H9 (cell line): ENCODE data around the gene STK10. TPM values are rescaled to one million over a fixed set of nuclear protein-coding genes. Genes with fewer than 3 reads are reported as not detected.

Source experiments
- DNase-seq: peaks from one replicate; pipeline ENCODE4 v3.0.0-alpha.2; 2017
- H2AFZ ChIP-seq: one replicate; pipeline ENCODE4 v1.6.1; 2013; ENCODE audit warnings: mild to moderate bottlenecking, low read length, control low read depth, moderate library complexity
- H2AK5ac ChIP-seq: 2 replicates; pipeline ENCODE4 v1.6.1; 2013; ENCODE audit warnings: low read length, control low read depth, mixed read lengths; ENCODE audit not compliant: insufficient read length
- H2BK120ac ChIP-seq: one replicate; pipeline ENCODE4 v1.6.1; 2013; ENCODE audit warnings: low read depth, mild to moderate bottlenecking, low read length, control low read depth, inconsistent platforms; ENCODE audit not compliant: poor library complexity, severe bottlenecking
- H2BK12ac ChIP-seq: 2 replicates; pipeline ENCODE4 v1.6.1; 2013; ENCODE audit warnings: low read length, control low read depth, mixed read lengths, low read depth; ENCODE audit not compliant: insufficient read length
- H2BK15ac ChIP-seq: 2 replicates; pipeline ENCODE4 v1.6.1; 2013; ENCODE audit warnings: low read depth, low read length, control low read depth
- H2BK20ac ChIP-seq: one replicate; pipeline ENCODE4 v1.6.1; 2013; ENCODE audit warnings: low read depth, mild to moderate bottlenecking, low read length, control low read depth, inconsistent platforms; ENCODE audit not compliant: poor library complexity, severe bottlenecking
- H2BK5ac ChIP-seq: 2 replicates; pipeline ENCODE4 v1.6.1; 2013; ENCODE audit warnings: low read length, control low read depth, mixed read lengths; ENCODE audit not compliant: insufficient read length
- H3K14ac ChIP-seq: 2 replicates; pipeline ENCODE4 v1.6.1; 2013; ENCODE audit warnings: low read length, control low read depth; ENCODE audit not compliant: insufficient read depth
- H3K18ac ChIP-seq: 2 replicates; pipeline ENCODE4 v1.6.1; 2013; ENCODE audit warnings: low read depth, mild to moderate bottlenecking, mixed read lengths, low read length, control low read depth; ENCODE audit not compliant: insufficient read length
- H3K23ac ChIP-seq: 2 replicates; pipeline ENCODE4 v1.6.1; 2013; ENCODE audit warnings: low read length, control low read depth, mixed read lengths, low read depth; ENCODE audit not compliant: insufficient read length
- H3K23me2 ChIP-seq: 2 replicates; pipeline ENCODE4 v1.6.1; 2013; ENCODE audit warnings: low read depth, mild to moderate bottlenecking, mixed read lengths, low read length, control low read depth; ENCODE audit not compliant: insufficient read length, poor library complexity, severe bottlenecking
- H3K27ac ChIP-seq: 2 replicates; pipeline ENCODE4 v1.5.1; 2013; ENCODE audit warnings: low read length, control low read depth, mixed read lengths, low read depth; ENCODE audit not compliant: insufficient read length
- H3K27me3 ChIP-seq: 2 replicates; pipeline ENCODE4 v1.6.1; 2013; ENCODE audit warnings: low read length, control low read depth, inconsistent platforms; ENCODE audit not compliant: insufficient read depth
- H3K4ac ChIP-seq: 2 replicates; pipeline ENCODE4 v1.6.1; 2013; ENCODE audit warnings: low read depth, mild to moderate bottlenecking, control low read depth, inconsistent platforms, low read length, moderate library complexity
- H3K4me1 ChIP-seq: 2 replicates; pipeline ENCODE4 v1.6.1; 2013; ENCODE audit warnings: low read length, control low read depth, inconsistent platforms; ENCODE audit not compliant: insufficient read depth
- H3K4me2 ChIP-seq: 2 replicates; pipeline ENCODE4 v1.6.1; 2013; ENCODE audit warnings: low read length, control low read depth, mixed read lengths; ENCODE audit not compliant: insufficient read length, insufficient read depth
- H3K56ac ChIP-seq: 2 replicates; pipeline ENCODE4 v1.6.1; 2013; ENCODE audit warnings: low read depth, mild to moderate bottlenecking, mixed read lengths, low read length, control low read depth; ENCODE audit not compliant: insufficient read length
- H3K79me1 ChIP-seq: 2 replicates; pipeline ENCODE4 v1.6.1; 2013; ENCODE audit warnings: low read depth, mild to moderate bottlenecking, moderate library complexity, low read length, control low read depth, inconsistent platforms; ENCODE audit not compliant: insufficient read depth, poor library complexity, severe bottlenecking
- H3K79me2 ChIP-seq: 2 replicates; pipeline ENCODE4 v1.6.1; 2013; ENCODE audit warnings: low read length, control low read depth, inconsistent platforms; ENCODE audit not compliant: insufficient read depth
- H3K9ac ChIP-seq: 2 replicates; pipeline ENCODE4 v1.6.1; 2013; ENCODE audit warnings: low read length, control low read depth, mixed read lengths; ENCODE audit not compliant: insufficient read length; ENCODE audit errors: extremely low read depth
- H3K9me3 ChIP-seq: one replicate; pipeline ENCODE4 v1.6.1; 2013; ENCODE audit warnings: low read depth, low read length, inconsistent platforms; ENCODE audit not compliant: control insufficient read depth
- H3T11ph ChIP-seq: one replicate; pipeline ENCODE4 v1.6.1; 2013; ENCODE audit warnings: mild to moderate bottlenecking, low read length, control low read depth, inconsistent platforms
- H4K20me1 ChIP-seq: one replicate; pipeline ENCODE4 v1.6.1; 2013; ENCODE audit not compliant: control insufficient read depth, insufficient read length, insufficient read depth
- H4K5ac ChIP-seq: 2 replicates; pipeline ENCODE4 v1.6.1; 2013; ENCODE audit warnings: low read depth, mild to moderate bottlenecking, mixed read lengths, low read length, control low read depth; ENCODE audit not compliant: insufficient read length
- H4K8ac ChIP-seq: replicated peaks from 2 replicates; pipeline ENCODE4 v1.6.1; 2013; ENCODE audit warnings: low read length, control low read depth, mixed read lengths, low read depth; ENCODE audit not compliant: insufficient read length
- H4K91ac ChIP-seq: 2 replicates; pipeline ENCODE4 v1.6.1; 2013; ENCODE audit warnings: low read depth, mild to moderate bottlenecking, moderate library complexity, mixed read lengths, low read length, control low read depth; ENCODE audit not compliant: insufficient read length
- H3K27ac Mint-ChIP-seq, 3 experiments: 2 replicates in 2 of 3; 3 replicates in 1 of 3; pipeline ENCODE4 v1.8.0; 2020 to 2021; ENCODE audit warnings: mixed read lengths in 3 of 3, mild to moderate bottlenecking in 1 of 3, moderate library complexity in 1 of 3
- H3K27me3 Mint-ChIP-seq: 2 replicates; pipeline ENCODE4 v1.8.0; 2021; ENCODE audit warnings: low read depth, mild to moderate bottlenecking, moderate library complexity, mixed read lengths
- H3K36me3 Mint-ChIP-seq, 3 experiments: 2 replicates in 2 of 3; 3 replicates in 1 of 3; pipeline ENCODE4 v1.8.0; 2020 to 2021; ENCODE audit warnings: low read depth in 3 of 3, mixed read lengths in 3 of 3; ENCODE audit not compliant: insufficient read depth in 1 of 3
- H3K4me1 Mint-ChIP-seq, 2 experiments: 2 replicates each; pipeline ENCODE4 v1.8.0; 2020; ENCODE audit warnings: mixed read lengths in 2 of 2
- H3K4me3 Mint-ChIP-seq, 2 experiments: 2 replicates in 1 of 2; 3 replicates in 1 of 2; pipeline ENCODE4 v1.8.0; 2020 to 2021; ENCODE audit warnings: mild to moderate bottlenecking in 2 of 2, mixed read lengths in 2 of 2, moderate library complexity in 1 of 2
- H3K9me3 Mint-ChIP-seq, 2 experiments: 2 replicates in 1 of 2; 3 replicates in 1 of 2; pipeline ENCODE4 v1.8.0; 2020; ENCODE audit warnings: mild to moderate bottlenecking in 2 of 2, mixed read lengths in 2 of 2, moderate library complexity in 1 of 2
- WGBS: extraction: QIAGEN DNeasy Blood & Tissue Kit; methylation state at CpG from one replicate; pipeline ENCODE4 v1.1.7; 2013; ENCODE audit warnings: missing lambda C conversion rate, low lambda C conversion rate, mixed read lengths; ENCODE audit not compliant: insufficient read length; ENCODE audit errors: extremely low coverage; 5-methylcytosine and 5-hydroxymethylcytosine counted together
- total RNA-seq: library from RNA; stranded (reverse); gene quantifications from 2 replicates; pipeline ENCODE4 v1.2.1, GENCODE V29; 2021
- TF ChIP-seq, protein P1 (sequence below): fragments of 200-600 bp; sonication (generic); conservative IDR thresholded peaks from 3 replicates; pipeline ENCODE4 v1.8.0; 2021; ENCODE audit warnings: antibody characterized with exemption, mild to moderate bottlenecking

The STK10 gene
- total RNA-seq, 1 experiment from 2014 or later = 14.6 TPM

DNA sequence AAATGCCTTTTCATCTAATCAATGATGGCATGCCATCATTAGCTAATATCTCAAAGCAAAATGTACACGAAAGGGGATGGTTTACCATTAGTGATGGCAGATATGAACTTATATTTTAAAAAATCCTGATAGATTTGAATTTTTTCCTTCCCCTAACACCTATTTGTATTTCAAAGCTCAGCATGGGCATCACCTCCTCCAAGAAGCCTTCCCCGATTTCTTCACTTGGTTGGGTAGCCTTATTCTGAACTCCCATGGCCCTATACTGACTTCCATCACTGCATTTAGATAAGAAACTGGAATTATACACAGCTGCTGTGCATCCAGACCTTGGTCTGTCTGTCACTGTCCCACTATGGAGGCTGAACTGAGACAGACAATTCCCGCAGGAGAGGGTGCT is 132.0 kb downstream of the STK10 start:
- Histone ChIP-seq H4K91ac (no peak overlapping the region), H2BK15ac (no peak overlapping the region), H3K9me3 (no peaks in the 10 kb centered on the region), H2BK5ac (no peak overlapping the region), H2BK120ac (no peak overlapping the region), H3K4me2 (no peak overlapping the region), H4K8ac (no peak overlapping the region), H3K9ac (no peak overlapping the region), H3K23ac (no peak overlapping the region), H3K79me2 (no peaks in the 10 kb centered on the region), H3K4ac (no peak overlapping the region), H2AFZ (no peak overlapping the region), H3K27me3 (no peaks in the 10 kb centered on the region), H3T11ph (no peak overlapping the region), H3K79me1 (no peaks in the 10 kb centered on the region), H3K23me2 (no peaks in the 10 kb centered on the region), H3K4me1 (no peaks in the 10 kb centered on the region), H3K56ac (no peak overlapping the region), H3K18ac (no peak overlapping the region), H3K27ac (no peak overlapping the region), H4K20me1 (no peaks in the 10 kb centered on the region), H4K5ac (no peak overlapping the region), H3K14ac (no peak overlapping the region), H2AK5ac (no peak overlapping the region), H2BK20ac (no peak overlapping the region), H2BK12ac (no peak overlapping the region)
- peaks cover 4 to 5% of the 10 kb centered on the region in 2 experiments for H3K9me3 Mint-ChIP-seq
- H3K36me3 Mint-ChIP-seq = peaks cover 15 to 19% (median 17%) of the 10 kb centered on the region in 3 experiments
- DNase-seq = no peak
- TF ChIP-seq, protein P1, sequence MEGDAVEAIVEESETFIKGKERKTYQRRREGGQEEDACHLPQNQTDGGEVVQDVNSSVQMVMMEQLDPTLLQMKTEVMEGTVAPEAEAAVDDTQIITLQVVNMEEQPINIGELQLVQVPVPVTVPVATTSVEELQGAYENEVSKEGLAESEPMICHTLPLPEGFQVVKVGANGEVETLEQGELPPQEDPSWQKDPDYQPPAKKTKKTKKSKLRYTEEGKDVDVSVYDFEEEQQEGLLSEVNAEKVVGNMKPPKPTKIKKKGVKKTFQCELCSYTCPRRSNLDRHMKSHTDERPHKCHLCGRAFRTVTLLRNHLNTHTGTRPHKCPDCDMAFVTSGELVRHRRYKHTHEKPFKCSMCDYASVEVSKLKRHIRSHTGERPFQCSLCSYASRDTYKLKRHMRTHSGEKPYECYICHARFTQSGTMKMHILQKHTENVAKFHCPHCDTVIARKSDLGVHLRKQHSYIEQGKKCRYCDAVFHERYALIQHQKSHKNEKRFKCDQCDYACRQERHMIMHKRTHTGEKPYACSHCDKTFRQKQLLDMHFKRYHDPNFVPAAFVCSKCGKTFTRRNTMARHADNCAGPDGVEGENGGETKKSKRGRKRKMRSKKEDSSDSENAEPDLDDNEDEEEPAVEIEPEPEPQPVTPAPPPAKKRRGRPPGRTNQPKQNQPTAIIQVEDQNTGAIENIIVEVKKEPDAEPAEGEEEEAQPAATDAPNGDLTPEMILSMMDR = no peak
- H3K4me3 Mint-ChIP-seq = no peak overlapping the region
- no peaks in the 10 kb centered on the region; the same call in 1 of the 2 replicates for H3K27me3 Mint-ChIP-seq
- peak overlapping the region in 1 of 3 experiments; percentile 87; a peak in 2 of 7 replicates for H3K27ac Mint-ChIP-seq
- no CpG with 5 or more reads among the region's 3 CpGs for WGBS
- peaks cover 0 to 4% of the 10 kb centered on the region in 2 experiments; a peak in 1 of 4 replicates for H3K4me1 Mint-ChIP-seq
